Stimulated activated CD4-positive, alpha-beta T cell treated with anti-CD3 and anti-CD28 coated beads, TNF-alpha, amount 100 ng/mL, for 48 hours (primary cell): Measurements from ENCODE around the gene CXCR6.

Experiments
- DNase-seq, 3 donors: peaks; one replicate each; pipeline ENCODE4 v3.0.0-alpha.2; 2020; ENCODE audit warnings: low read depth in 3 of 3

CXCR6 gene

DNA sequence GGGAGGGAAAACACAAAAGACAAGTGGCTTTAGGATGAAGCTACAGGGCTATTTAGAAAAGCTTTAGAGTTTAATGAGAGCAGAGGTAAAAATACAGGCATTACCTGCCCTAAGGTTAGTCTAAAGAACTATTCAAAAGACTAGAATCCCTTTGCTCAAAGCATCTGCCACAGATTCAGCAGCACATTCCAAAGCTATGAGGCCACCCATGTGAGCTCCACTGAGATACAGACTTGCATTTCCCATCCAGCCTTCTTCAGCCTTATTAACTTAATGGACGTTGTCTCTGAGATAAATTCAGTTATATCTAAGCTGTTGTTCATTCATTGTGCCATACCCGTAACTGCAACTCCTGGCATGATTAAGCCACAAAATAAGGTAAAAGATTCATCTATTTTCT is 25.4 kb downstream of the CXCR6 start:
- no peak for DNase-seq

DNA sequence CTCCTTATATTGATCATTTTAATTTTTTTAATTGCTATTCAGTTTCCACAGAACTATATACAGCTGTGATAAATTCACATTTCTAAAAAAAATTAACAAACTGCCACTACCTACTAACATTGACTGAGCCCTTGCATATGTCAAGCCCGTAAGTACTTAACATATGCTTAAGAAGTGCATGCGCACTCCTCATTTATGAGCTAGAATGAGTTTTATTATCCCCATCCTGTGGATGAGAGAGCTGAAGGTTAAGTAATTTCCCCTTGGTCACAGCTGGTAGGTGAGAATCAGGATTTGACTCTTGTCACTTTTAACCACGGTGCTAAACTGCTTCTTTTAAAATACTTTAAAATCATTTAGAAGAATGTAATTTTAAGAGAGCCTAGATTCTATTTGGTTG is 25.9 kb downstream of the CXCR6 start:
- no peak for DNase-seq

GRCh38 chr3:45969953-45970352 is 26.7 kb downstream of the CXCR6 start:
- DNase-seq: no peak

GRCh38 chr3:45972534-45973402 is 29.5 kb downstream of the CXCR6 start:
- no peak for DNase-seq

GRCh38 chr3:45974686-45975085 is 31.4 kb downstream of the CXCR6 start:
- DNase-seq: no peak

- DNase-seq: no peak
Observed at GRCh38 chr3:45975686-45976085, 32.4 kb downstream of the CXCR6 start.

DNA sequence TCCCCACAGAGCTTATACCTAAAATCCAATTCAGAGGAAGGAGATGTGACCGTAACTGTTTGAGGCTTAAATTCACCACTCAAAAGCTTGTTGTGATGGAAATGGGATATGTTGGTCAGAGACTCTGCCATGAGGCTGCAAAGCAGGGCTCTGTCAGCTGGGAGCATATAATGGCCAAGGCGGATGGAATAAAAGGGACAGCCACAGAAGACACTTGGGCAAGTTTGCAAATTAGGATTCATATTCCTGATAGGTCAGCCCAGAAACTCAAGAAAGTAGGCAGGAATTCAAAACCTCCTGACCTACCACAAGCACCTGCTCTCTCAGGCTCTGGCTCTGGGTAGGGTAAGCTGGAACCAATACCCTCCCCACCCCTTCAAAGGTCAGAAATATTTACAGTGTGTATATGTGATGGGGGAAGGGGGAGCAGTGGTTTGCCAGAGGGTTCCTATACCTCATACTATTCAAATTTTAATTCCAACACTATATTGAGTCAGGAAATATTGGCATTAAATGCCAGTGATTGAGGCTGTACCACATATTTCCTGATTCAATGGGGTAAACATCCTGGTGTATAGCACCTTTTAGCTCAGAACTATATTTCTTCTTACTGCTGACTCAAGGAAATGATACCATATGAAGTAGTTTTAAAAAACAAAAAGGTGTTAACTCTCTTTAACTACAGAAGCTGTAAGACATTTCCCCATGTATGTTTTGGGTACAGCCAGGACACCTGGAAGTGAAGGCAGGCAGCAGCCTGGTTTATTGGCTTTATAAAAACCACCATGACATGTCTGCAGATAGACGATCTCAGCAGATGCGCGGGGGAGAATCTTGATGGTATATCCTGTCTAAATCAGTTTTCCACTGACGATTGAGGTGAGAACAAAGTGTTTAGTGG is 33.2 kb downstream of the CXCR6 start:
- no peak for DNase-seq

- peak in 1 of 3 donors; percentile 56 for DNase-seq
Observed at GRCh38 chr3:45978006-45978761, 34.9 kb downstream of the CXCR6 start.

GRCh38 chr3:45979378-45979777 is 36.1 kb downstream of the CXCR6 start:
- no peak for DNase-seq

DNA sequence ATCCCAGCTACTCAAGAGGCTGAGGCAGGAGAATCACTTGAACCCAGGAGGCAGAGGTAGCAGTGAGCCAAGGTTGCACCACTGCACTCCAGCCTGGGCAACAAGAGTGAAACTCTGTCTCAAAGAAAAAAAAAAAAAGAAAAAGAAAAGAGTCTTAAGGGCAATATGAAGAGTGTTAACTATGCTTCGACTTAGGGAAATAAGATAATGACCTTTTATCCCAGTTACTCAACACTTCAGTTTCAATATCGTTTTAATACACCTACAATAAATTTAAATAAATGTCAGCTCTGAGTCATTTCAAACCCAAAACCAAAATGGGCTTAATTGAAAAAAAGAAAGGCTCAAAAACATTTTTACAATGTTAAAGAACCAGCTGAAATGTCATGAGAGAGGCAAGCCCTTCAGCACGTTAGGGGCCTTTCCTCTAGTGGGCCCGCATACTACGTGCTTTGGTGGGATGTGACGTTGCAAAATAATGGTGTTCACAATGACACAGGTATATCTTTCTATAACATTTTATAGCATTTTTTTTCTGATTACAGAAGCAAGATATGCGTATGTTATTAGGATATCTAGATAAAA is 37.1 kb downstream of the CXCR6 start:
- no peak for DNase-seq

- no peak for DNase-seq
Observed at GRCh38 chr3:45980819-45981218, 37.6 kb downstream of the CXCR6 start.

DNA sequence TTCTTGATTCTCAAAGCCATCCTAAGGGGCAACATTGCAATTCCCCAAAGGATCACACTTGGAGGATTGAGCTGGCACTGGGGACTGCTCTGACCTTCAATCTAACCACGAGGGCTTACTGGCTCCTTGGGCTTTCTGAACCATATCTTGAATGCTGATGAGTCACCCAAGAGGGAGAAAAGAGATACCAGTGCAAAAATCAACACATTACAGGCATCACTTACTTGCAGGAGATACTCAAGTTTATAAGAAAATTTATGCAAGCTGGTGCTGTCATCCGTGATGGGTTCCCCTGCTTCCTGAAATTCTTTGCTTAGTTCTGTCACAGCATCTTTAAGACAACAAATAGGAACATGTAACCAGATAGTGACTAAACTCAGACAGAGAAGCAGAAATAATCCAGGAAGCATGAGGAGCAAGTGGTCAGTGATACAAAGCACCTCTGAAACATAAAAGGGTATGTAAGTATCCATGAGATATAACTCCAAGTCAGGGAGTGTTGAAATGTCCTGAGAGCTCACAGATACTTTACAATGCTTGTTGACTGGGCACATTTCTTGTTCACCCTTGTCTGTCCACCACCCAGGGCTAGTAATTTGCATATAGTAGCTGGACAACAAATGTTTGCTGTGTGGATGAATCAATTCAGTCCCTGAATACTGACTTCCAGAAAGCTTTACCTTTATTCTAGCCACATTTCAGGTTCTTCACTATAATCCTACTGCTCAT is 38.2 kb downstream of the CXCR6 start:
- DNase-seq: no peak

DNA sequence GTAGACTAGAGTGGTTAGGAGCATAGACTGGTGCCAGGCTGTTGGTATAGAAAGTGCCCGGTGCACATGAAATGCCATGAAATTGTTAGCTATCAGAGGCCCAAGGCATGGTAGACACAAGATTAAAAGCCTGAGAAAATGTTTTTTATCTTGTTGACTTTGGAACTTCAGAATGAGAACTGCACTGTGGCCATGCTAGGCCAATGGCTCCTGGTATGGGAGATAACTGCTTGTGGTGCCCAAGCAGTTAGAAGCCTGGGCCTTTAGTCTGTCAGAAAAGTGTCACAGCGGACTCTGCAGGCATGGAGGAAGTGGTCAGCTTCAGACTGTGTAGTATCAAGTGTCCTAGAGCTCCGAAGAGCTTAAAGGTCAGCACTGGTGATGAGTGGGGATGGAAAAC is 40.5 kb downstream of the CXCR6 start:
- DNase-seq: no peak

GRCh38 chr3:45984331-45985312 is 41.4 kb downstream of the CXCR6 start:
- DNase-seq: no peak

GRCh38 chr3:45985532-45986302 is 42.5 kb downstream of the CXCR6 start:
- DNase-seq: no peak

DNA sequence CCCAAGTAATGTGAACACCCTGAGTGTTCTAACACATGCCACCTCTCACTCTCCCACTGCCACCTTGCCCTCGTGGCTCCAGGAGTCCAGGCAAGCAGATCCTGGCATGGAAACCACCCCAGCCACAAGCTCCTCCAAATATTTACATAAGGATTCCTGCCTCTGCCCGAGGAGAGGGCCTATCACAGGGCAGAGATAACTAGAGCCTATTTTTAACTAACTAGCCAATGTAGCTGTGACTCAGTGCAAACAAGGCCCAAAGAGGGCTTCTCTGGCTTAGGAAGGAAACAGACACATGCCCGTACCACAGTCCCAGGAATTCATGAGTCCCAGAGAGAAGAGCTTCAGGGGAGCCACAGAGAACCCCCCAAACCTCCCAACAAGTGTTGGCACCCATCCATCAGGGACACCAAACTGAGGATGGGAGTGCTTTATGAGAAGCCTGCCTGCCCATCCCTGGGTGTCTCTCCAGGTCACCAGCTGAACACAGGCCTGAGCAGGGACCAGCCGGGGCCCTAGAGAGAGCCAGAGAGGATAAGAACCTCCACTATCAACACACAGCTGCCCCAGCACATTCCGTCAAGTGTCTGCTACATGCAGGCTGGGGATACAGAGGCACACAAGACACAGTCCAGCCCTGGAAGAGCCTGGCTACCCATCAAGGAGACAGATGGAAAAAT is 43.2 kb downstream of the CXCR6 start:
- no peak for DNase-seq

DNA sequence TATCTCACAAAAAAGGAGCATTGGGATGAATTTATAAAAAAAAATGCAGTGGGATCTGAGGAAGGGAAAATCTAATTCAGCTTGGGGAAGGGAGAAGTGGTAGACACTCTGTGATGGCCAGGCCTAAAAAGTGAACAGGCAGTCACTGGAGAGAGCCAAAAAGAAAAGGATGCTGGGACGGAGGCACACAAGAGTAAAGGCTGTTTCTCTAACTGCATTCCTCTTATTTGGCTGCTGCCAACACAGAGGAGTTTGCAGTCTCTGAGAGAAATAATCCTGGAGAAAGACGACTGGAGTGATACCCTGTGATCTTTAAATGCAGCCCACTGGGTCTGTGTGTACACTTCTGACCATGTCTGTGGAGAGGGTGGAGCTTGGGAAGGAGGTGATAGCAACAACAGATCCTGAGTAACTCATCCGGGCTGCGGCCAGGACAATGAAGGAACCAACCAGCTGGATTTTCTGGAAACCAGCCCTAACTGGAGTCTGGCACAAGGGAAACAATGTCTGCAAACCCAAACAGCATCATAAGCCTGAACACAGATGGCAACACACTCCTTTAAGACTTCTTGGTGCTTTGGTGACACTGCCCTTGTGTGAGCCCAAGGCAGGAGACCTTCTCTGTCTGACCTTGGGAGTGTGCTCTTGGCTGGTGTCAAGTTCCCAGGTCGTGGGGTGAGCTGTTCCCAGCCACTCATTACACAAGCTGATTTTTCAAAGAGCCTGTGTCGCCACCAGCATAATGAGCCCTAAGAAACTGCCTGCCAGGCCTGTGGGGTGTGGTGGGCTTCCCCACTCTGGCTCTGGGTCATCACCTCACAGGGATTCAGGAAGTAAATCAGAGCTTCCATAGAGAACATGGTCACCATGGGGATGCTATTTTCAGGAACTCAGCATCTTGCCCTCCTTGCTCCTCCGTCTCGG is 44.4 kb downstream of the CXCR6 start:
- no peak for DNase-seq
